OCI-LY1 (cell line): Measurements from ENCODE around the gene FGF14.

ENCODE experiments used
- EZH2 ChIP-seq: fragments of 200-600 bp; sonication (generic), shearing (Covaris generic); IDR thresholded peaks from 2 replicates; pipeline ENCODE4 v1.8.0; 2017; ENCODE audit warnings: borderline replicate concordance, mixed run types, mild to moderate bottlenecking, antibody characterized with exemption, low read length, moderate library complexity, mixed read lengths
- TF ChIP-seq, protein P1 (sequence below): fragments of 200-600 bp; sonication (generic), shearing (Covaris generic); IDR thresholded peaks from 2 replicates; pipeline ENCODE4 v1.5.1; 2017; ENCODE audit warnings: mild to moderate bottlenecking, antibody characterized with exemption, low read length, moderate library complexity, mixed read lengths

DNA sequence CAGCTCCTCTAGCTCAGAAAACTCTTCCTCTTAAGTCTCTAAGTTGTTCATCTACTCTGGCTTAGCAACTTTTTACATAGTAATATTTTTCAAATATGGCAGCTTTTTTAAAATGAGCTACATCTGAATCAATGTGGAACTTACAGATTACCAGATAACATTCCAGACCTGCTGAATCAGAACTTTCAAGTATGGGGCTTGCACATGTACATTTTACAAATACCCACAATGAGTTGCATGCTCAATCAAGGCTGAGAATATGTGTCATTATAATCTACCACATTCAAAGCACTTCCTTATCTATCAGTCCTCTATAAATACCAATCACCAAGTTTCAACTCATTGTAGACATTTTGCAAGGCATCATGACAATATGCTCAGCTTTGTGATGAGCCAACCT, 383.1 kb downstream of the FGF14 start:
- TF ChIP-seq, protein P1, sequence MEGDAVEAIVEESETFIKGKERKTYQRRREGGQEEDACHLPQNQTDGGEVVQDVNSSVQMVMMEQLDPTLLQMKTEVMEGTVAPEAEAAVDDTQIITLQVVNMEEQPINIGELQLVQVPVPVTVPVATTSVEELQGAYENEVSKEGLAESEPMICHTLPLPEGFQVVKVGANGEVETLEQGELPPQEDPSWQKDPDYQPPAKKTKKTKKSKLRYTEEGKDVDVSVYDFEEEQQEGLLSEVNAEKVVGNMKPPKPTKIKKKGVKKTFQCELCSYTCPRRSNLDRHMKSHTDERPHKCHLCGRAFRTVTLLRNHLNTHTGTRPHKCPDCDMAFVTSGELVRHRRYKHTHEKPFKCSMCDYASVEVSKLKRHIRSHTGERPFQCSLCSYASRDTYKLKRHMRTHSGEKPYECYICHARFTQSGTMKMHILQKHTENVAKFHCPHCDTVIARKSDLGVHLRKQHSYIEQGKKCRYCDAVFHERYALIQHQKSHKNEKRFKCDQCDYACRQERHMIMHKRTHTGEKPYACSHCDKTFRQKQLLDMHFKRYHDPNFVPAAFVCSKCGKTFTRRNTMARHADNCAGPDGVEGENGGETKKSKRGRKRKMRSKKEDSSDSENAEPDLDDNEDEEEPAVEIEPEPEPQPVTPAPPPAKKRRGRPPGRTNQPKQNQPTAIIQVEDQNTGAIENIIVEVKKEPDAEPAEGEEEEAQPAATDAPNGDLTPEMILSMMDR, result no peak
- no peak for TF ChIP-seq EZH2
